ENCODE measurements around the gene CCDC85A.

GRCh38 chr2:56151841-56152240 is 31.9 kb upstream of the CCDC85A start:
- TF ChIP-seq CTCF (conservative IDR thresholded peaks at IDR 0.05; ENCODE audit: low read depth, low read length) = no peak
- TF ChIP-seq EZH2phosphoT487 (IDR thresholded peaks at IDR 0.05; ENCODE audit: borderline replicate concordance, low read length) = no peak
